Measurements from ENCODE around the gene RHCE. TPM values are rescaled to one million over a fixed set of nuclear protein-coding genes. Genes with fewer than 3 reads are reported as not detected.
"Not testable (repeated sequence)": the region's sequence is repeated elsewhere in the genome, so short reads cannot be mapped to it uniquely, and the experiment has no call there.

RHCE gene
- total RNA-seq, 1 donor = under 0.01 TPM

DNA sequence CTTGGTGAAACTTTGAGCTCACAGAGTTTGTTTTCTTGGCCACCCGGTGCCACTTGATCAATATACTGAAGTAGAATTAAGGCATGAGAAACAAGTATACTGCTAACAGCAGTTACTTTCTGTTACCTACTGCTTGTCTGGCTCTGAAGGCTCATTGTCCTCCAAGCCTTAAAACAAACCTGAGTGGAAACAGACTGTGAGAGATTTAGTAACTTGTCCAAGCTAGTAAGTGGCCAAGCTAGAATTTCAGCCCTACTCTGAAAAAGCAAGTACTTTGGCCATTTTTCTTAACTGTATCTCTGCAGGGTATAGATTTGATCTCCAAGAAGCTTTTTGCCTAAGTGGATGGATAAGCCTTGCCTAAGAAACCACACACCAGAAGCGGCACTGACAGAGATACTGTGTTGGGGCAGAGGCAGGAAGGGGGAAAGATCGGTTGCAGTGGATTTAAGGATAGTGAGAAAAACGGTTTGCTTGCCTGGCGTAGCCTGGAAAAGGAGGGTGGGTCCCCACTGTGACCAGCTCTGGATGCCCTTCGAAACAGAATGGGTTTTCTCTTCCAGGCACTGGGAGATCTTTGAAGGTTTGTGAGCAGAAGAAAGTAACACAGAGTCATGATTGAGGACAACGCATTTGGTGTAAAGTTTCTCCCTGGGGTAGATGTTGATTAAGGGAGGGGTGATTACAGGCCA is 8.0 kb upstream of the RHCE start:
- no peak overlapping the region for H3K4me3 ChIP-seq (ENCODE audit: low read depth, low read length)
- TF ChIP-seq, protein P1, sequence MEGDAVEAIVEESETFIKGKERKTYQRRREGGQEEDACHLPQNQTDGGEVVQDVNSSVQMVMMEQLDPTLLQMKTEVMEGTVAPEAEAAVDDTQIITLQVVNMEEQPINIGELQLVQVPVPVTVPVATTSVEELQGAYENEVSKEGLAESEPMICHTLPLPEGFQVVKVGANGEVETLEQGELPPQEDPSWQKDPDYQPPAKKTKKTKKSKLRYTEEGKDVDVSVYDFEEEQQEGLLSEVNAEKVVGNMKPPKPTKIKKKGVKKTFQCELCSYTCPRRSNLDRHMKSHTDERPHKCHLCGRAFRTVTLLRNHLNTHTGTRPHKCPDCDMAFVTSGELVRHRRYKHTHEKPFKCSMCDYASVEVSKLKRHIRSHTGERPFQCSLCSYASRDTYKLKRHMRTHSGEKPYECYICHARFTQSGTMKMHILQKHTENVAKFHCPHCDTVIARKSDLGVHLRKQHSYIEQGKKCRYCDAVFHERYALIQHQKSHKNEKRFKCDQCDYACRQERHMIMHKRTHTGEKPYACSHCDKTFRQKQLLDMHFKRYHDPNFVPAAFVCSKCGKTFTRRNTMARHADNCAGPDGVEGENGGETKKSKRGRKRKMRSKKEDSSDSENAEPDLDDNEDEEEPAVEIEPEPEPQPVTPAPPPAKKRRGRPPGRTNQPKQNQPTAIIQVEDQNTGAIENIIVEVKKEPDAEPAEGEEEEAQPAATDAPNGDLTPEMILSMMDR (IDR thresholded peaks at IDR 0.05; ENCODE audit: insufficient read depth, low read depth, low read length) = no peak
- DNase-seq (ENCODE audit: low read depth) = no peak

DNA sequence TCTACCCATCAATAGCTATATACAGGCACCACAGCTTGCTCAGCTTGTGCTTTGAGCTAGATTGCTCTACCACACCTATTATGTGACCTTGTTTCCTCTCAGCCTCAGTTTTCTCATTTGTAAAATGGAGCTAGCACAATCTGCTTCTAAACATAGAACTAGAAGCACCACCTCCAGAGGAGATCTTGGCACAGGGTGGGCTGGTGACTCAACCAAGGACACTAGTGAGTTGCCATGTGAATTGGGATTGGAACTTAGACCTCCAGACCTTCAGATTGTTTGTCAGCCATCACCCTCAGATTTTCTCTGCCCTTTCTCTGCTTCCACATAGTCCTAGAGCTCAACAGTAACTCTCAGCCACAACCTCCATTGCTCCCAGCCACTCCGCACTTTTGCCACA is 7.1 kb upstream of the RHCE start:
- TF ChIP-seq, protein P1 (IDR thresholded peaks at IDR 0.05; ENCODE audit: insufficient read depth, low read depth, low read length) = no peak
- no peak overlapping the region for H3K4me3 ChIP-seq (ENCODE audit: low read depth, low read length)
- DNase-seq (ENCODE audit: low read depth) = no peak

DNA sequence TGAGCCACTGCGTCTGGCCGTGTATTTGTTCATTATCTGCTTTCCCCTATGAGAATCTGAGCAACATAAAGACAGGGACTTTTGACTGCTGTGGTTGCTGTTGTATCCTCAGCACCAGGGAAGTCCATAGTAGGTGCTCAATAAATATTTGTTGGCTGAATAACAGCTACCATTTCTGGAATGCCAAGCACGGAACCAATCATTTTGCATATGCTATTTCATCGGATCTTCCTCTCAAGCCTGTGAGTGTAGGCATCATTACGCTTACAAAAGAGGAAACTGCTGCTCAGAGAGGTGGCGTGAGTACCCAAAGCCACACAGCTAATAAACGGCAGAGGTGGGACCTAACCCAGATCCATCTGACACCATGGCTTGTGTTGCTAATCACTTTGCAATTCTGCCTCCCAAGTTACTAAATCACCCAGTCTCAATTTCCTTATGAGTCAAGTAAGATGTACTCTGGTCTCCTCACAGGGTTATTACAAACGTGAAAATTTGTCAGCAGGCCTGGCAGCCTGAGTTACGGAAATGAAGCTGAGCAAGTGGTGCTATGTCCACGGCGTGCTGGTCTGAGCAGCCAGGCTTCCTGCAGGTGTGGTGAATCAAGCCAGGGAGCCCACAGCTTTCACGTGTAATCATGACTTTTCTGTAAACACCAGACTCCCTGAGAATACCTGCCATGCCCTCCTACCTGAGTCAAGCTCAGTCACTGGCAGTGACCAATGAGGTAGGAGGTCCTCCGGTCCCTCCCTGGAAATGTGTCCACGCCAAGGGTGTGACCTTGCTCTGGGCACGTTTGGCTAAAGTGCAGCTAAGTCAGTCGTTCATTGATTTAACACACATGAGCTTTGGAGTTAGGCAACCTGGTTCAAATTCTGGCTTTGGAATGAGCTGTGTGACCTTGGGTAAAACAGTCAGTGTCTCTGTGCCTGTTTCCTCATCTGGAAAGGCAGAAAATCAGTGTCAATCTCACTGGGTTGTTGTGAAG is 4.8 kb upstream of the RHCE start:
- TF ChIP-seq, protein P1 (IDR thresholded peaks at IDR 0.05; ENCODE audit: insufficient read depth, low read depth, low read length) = no peak
- H3K4me3 ChIP-seq (ENCODE audit: low read depth, low read length) = no peak overlapping the region
- DNase-seq (ENCODE audit: low read depth) = no peak

DNA sequence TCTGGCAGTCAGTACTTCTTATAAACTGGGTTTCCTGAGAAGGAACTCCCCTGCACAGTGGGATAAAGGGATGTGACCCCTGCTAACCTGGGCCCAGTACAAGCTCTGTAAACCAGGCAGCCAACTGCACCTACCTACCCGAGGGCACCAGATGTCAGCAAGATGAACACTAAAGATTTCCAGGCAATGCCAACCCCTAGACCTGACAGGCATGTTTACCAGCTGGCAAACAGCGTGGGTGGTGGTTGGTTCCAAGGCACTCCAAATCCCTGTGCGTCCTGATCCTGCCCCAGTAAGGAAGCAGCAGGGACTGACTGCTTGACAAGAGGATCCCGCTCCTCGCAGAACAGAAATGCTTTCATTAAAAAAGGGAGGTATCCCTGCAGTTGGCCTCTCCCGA is 2.6 kb upstream of the RHCE start:
- DNase-seq (ENCODE audit: low read depth); H3K4me3 ChIP-seq (ENCODE audit: low read depth, low read length): not testable (repeated sequence)

DNA sequence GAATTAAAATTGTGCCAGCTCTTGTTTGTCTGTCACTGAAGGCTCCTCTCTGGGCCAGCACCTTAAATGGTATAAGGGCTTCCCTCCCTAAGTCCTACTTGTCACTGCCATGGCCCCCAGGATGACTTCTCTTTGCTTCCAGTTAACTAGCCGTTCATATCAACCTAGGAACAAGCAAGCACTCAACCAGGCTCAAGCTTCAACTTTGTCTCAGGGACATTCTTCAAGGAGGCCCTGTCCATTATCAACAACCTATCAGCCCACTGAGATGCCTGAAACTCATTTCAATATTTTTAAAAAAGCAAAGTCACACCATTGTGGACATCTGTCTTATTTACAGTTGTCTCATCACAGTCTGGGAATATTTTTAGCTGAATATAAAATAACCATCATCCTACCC is 1.3 kb downstream of the RHCE start:
- not testable (repeated sequence) for H3K4me3 ChIP-seq (ENCODE audit: low read depth, low read length); DNase-seq (ENCODE audit: low read depth)

DNA sequence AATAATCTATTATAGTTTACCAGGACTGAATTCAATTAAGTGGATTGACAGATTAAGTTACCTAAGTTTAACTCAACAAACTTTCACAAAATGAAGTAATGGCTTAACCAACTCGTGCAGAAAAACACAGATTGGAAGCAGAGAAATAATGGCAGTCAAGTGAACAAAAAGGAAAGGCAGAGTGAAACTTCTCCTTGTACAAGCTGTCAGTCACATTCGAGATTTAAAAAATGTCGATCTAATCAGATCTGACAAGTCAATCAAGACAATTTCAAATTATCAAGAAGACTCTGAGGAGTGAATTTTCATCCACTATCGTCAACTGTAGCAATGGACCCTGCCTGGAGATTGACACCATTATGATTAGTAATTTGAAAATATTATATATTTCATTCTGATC is 3.3 kb downstream of the RHCE start:
- not testable (repeated sequence) for H3K4me3 ChIP-seq (ENCODE audit: low read depth, low read length); DNase-seq (ENCODE audit: low read depth)

DNA sequence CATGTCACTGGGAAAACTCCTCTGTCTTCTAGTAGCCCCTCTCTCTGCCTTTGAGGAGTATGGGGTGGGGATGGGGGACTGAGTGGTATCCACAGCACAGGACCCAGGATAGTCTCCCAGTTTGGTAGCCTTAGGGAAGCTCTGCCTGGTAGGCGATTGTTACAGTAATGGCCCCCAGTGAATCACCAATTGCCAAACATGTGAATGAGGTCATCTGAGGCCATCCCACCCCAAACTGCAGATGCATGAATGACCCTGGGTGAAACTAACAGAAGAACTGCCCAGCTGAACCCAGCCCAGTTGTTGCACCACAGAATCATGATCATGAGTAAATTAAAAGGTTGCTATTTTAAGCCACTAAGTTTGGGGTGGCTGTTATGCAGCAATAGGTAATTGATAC is 6.0 kb downstream of the RHCE start:
- H3K4me3 ChIP-seq (ENCODE audit: low read depth, low read length); DNase-seq (ENCODE audit: low read depth): not testable (repeated sequence)

DNA sequence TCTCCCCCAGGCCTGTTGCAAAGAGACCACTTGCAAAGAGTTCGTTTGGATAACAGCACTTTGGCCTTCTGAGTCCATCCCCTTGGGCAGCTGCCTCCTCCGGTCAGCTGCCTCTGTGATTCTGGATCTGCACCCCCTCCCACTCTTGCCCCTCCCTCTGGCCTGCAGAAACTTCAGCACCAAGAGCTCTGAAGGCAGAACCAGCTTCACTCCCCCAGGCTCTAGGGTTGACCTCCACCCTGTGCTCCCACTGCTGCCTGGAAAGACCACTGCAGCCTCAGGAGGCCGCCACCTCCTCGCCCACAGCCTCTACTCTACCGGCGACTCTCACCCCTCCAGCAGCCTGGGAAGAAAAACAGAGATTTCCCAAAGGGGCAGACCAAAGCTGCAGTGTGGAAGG is 6.5 kb downstream of the RHCE start:
- H3K4me3 ChIP-seq (ENCODE audit: low read depth, low read length); DNase-seq (ENCODE audit: low read depth): not testable (repeated sequence)

DNA sequence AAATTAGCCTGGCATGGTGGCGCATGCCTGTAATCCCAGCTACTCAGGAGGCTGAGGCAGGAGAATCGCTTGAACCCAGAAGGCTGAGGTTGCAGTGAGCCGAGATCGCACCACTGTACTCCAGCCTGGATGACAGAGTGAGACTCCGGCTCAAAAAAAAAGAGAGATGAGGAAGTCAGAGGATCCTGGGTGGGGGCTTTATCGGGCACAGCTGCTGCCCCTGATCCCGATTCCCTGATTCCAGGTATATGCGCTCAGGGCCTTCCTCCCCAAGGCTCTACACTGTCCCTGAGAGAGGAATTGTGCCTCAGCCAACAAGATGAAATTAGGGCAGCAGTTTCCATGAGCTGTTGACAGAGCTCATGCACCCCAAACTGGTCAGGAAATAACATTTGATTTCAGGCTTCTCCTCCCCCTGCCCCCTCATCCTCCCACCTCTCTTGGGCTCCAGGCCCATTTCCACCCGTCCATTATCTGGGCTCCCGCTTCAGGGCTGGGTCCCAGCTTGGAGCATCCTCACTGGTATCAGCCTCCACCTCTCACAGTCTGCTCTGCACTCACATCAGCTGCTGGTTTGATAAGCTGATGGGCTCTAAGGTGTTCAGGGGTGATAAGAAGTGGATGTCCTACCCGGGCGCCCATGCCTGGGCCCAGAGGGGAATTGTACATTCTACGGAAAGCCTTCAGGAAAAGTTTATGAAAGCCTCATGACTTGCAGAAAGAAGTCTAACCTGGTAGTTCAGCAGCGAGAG is 7.6 kb downstream of the RHCE start:
- DNase-seq (ENCODE audit: low read depth) = not testable (repeated sequence)

DNA sequence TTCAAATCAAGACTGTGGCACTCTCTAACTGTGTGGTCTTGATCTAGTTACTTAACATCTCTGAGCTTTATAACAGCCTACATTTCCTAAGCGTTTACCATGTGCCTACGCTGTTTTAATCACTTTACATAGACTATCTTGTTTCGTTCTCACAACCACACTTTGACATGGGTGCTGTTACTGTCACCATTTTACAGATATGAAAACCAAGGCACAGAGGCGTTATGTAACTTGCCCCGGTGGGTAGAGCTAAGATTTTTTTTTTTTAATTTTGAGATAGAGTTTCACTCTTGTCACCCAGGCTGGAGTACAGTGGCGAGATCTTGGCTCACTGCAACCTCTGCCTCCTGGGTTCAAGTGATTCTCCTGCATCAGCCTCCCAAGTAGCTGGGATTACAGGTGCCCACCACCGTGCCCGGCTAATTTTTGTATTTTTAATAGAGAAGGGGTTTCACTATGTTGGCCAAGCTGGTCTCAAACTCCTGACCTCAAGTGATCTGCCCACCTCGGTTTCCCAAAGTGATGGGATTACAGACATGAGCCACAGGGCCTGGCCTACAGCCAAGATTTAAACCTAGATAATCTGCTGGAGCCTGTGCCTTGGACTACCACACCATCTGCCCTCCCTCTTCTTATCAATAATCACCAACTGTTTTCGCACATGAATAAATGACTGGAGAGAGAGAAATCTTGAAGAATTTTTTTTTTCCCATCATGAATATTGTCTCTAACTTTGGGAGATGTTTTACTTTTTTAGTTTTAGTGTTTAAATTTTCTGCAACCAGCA is 10.8 kb downstream of the RHCE start:
- H3K4me3 ChIP-seq (ENCODE audit: low read depth, low read length); DNase-seq (ENCODE audit: low read depth): not testable (repeated sequence)

More for the DNA sequence above, 7.6 kb downstream of the RHCE start:
- not testable (repeated sequence) for H3K4me3 ChIP-seq (ENCODE audit: low read depth, low read length)

DNA sequence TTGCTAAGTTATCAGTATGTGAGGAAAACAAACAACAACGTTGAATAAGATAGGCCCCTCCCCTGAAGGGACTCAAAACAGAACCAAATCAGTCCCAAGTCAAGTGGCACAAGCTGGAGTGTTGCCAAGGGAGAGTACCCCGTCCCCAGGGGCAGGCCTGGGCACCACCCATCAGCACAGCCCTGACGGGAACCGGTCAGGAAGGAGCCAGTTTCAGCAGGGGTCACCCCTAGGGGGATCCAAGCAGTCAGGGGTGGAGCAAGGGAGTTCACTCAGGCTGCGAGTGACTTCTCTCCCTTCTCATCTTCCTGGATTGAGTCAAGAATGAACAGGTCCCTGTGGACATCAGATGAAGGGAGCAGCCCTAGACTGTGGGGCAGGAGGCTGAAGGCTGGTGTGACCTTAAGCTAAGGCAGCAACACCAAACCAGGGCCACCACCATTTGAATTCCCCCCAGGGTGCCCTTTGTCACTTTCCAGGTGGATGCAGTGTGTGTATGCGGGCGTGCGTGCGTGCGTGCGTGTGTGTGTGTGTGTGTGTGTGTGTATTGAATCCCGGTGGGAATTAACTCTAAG is 14.8 kb downstream of the RHCE start:
- H3K4me3 ChIP-seq (ENCODE audit: low read depth, low read length); DNase-seq (ENCODE audit: low read depth): not testable (repeated sequence)
